HG03025 (cell line): ENCODE measurements around the gene KDM5B.
"Not testable (repeated sequence)": the region's sequence is repeated elsewhere in the genome, so short reads cannot be mapped to it uniquely, and the experiment has no call there.

ENCODE experiments used
- ATAC-seq: cut with Tn5 transposase; IDR thresholded peaks from one replicate; pipeline ENCODE4 v1.9.1; 2021; ENCODE audit warnings: mild to moderate bottlenecking, moderate library complexity; ENCODE audit not compliant: unreplicated experiment, low FRiP score

Gene KDM5B

DNA sequence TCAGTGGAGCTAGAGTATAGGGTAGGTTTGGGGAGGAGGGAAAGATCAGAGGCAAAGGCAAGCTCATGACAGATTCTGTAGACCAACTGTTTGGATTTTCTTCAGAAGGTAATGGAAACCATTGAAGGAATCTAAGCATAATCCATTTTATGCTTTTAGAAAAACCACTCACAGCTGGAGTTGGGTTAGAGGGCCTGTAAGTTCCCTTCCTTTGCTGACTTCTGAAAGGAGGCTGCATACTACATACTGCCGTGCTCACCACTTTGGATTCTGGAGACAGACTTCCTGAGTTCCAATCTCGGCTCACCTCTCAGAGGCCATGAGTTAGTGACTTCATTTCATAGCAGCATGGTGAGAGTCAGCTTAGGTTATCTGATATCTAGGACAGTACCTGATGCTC lies 91.6 kb downstream of the KDM5B start:
- ATAC-seq, result no peak

DNA sequence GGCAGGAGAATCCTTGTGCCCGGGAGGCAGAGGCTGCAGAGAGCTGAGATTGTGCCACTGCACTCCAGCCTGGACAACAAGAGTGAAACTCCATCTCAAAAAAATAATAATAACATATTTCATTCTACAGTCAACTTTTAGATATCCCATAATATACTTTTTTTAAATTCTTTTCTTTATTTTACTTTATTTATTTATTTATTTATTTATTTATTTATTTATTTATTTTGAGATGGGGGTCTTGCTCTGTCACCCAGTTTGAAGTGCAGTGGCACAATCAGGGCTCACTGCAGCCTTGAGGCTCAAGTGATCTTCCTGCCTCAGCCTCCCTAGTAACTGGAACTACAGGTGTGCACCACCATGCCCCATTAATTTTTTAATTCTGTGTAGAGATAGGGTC lies 94.0 kb downstream of the KDM5B start:
- not testable (repeated sequence) for ATAC-seq

DNA sequence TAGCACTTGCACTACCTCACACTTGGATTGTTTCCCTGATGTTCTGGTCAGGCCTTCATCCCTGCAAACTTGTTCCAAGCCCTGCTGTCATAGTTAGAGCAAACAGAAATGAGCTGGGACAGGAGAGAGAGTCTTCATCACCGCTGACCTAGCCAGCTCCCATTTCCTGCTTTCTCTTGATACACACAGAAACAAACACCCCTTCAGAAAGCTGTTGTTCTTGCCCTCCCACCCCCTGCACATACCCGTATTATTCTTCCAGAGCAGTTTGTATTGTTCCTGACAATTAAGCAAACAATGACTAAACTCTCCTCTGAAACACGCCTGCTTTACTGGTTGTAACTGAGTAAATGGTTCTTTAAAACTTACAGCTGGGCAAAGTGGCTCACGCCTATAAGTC lies 95.1 kb downstream of the KDM5B start:
- ATAC-seq, result no peak

DNA sequence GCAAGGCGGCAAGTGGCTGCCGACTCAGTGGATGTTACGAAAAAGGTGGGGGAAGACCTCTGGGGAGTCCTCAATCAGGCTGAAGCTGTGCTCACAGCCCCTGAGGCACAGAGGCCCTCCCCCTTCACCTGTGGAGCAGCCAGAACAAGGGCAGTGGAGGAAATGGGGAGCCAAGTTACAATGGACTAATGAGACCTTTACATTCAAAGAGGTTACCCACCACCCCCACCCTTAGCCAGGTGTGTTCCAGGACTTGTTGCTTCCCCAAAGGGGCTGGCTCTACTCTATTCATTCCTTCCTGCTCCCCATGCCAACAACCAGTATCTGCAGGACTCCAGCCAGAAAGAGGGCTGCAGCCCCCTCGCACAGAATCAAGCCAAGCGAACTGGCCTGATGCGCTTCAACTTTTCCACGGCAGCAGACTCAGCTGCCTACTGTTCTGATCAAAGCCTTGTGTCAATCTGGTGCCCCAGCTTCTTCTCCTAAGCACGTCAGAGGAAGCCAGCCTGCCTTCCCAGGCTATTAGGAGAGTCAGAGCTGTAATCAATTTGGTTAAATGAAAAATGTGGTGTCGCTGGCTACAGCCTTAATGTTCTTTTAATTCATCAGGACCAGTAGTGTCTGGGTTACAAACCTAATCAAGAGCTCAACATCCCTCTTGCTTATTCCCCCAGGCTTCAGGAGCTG lies 96.1 kb downstream of the KDM5B start:
- ATAC-seq, result no peak

DNA sequence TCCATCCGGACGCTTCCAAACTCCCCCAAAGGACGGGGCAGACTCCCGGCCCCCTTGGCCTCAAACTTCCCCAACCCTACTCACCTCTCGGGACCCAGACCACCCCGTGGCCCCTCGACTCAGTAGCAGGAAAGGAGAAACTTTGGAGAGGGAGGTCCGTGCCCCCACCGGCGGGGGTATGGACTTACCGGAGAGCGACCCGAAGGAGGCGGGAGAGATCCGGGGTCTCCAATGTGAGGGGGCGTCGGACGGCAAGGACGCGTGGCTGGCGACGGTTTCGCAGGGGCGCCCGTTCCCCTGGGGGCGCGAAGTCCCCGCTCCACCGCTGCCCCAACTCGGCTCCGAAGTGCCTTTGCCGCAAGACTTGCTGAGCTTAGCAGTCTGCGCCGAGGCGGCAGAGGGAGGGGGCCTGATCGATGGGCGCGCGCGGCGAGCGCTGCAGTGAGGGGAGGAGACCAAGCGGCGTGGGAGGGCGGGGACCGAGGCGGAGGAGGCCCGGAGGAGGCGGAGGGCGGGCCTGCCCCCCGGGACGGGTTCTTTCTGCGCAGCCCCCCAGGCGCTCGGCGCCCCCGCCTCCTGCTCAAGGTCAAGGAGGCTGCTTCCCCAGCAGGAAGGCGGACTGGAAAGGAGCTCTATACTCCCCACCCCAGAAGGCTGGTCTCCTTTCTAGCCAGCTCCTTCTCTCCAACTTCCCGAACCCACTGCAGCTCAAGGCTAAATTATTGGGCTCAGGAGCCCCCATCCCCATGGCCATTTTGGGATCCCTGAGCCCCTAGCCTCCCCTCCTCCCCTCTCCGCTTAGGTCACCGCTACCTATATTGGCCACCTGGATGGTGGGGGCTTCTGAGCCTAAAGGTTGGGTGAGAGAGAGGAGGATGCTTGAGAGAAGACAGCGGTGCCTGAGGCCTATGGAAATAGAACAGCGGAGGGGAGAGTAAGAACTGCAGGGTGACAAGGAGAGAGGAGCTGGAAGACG lies 97.9 kb downstream of the KDM5B start, which contains the start of gene SYT2:
Gene SYT2 (minus strand): TSS at position 385 of the 976 bp plus-strand sequence. CDS start 104,682 bp downstream, outside the sequence.
- no peak for ATAC-seq

DNA sequence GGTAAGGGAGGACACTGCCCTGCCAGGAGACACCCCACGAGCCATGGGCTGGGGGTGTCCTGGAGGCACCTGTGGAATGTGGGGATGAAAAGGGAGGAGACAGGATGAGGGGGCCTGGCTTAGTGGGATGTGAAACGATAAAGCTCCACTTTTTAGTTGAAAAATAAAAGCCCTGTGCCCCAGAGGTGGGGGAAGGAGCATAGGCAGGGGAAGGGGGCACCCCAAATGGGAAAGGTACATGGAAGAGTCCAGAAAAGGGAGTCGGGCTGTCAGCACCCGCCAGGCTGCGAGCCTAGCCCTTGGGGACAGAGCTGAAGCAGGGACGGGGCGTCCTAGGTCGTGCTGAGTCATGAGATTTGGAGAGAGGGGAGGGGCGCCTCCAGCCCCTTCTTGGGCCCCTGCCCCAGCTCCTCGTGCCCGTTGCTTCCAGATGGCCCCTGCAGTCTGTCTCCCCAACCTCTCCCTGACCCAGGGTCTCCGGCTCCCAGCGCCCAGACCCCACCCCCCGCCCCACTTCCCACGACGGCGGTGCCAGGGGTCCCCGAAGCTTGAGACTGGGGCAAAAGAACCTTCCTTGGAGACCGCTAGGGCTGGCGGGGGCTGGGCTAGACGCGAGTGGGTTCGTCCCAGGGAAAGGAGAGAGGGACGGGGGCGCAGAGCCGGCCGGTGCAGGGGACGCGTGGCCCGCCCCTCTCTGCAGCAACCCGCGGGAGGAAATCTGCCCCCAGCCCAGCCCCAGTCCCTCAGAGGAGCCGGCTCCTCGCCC lies 98.8 kb downstream of the KDM5B start:
- no peak for ATAC-seq

DNA sequence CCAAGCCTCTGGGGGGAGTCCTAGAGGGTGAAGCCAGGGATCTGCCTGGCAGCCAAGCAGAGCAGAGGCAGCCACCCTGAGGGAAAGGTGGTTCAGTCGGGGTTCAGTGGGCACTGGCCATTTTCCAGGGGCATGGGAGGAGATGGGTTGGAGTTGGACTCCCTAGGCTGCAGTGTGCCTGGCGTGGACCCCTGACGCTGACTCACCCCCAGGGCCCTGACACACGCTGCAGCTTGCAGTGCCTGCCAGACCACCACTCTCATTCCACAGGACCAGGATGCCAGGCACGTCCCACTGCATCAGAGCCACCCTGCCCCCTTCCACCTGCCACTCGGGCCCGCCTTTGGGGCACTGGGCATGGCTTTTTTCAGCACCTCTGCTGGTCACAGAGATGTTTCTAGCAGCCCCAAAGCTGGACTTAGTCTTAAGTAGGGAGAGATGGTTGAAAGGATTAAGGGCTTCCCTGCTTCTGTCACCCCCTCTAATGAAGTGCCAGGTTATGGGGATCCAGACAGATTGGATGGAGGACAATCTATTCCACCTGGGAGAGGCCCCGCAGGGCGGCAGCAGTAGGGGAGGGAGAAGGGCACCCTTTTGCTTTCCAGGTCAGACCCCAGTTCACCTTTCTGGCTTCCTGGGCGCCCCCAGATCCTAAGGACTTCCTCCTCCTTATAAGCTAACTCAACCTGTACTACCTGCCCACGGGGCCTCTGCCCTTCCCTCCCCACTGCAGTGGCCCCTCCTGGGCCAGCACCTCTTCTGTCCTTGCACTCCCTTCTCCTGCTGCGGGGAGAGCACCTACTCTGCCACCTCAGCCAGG lies 99.6 kb downstream of the KDM5B start:
- ATAC-seq, result no peak

DNA sequence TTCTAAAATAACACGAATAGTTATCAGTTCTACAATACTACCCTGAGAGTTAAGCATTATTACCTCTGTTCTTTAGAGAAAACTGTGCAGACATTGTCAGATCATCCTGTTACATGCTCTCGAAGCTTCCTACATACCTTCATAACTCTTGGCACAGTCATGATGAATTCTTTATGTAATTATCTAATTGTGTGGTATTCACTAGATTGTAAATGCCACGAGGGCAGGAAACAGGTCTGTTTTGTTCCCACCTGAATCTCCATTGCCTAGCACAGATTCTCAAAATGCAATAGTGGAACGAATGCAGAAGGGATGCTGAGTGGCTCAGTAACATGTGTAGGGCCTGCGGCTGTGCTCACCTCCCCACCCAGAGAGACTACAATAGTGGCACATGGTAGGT lies 101.4 kb downstream of the KDM5B start:
- no peak for ATAC-seq

DNA sequence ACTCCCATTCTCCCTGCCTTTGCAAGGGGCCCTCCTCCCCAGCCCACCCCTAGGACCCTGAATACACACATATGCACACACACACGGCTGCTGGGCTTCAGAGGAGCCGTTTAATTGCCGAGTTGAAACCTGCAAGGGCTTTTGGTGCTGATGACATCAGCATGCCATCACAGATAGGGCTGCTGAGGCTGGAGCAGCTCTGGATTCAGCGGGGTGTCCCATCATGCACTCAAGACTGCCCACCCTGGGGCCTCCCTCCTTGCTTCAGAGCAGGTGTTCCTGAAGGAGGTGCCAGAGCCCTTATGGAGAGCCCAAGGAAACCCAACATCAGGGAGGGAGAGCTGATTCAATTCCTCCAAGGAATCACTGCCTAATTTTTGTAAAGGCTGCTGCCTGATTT lies 103.6 kb downstream of the KDM5B start:
- ATAC-seq, result no peak

DNA sequence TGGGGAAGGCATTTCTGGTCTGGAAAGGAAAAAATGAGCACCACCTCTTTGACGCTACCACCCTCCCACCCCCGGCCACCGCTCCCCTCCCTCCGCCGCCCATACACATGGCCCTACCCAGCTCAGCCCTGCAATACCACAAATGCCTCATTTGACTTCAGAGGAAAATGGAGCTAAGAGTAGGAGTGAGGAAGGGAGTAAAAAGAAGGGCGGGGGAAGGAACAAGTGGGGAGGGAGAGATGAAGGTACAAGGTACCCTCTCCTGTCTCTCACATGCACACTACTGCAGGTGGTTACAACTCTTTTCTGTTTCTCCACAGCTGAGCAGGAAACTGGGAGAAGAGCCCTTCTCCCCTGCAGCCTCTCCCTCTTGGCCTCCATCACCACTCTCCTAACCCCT lies 105.0 kb downstream of the KDM5B start:
- ATAC-seq, result no peak

DNA sequence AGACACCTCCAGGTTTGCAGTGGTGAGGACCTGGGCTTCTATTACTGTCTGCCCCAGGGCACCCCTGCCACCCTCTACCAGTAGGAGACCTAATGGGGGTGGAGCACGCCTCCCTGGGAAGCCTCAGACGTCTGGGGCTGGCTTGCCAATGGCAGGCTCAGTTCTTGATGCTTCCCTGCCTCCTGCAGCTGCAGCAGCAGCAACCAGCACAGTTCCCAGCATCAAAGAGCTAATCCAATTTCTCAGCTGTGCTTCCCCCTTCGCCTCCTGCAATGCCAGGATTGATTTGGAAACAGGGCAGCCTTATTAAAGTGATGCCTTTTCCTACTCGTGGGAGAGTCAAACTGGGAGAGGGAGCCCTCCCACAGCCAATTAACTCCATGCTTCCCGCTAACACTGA lies 106.1 kb downstream of the KDM5B start:
- no peak for ATAC-seq

DNA sequence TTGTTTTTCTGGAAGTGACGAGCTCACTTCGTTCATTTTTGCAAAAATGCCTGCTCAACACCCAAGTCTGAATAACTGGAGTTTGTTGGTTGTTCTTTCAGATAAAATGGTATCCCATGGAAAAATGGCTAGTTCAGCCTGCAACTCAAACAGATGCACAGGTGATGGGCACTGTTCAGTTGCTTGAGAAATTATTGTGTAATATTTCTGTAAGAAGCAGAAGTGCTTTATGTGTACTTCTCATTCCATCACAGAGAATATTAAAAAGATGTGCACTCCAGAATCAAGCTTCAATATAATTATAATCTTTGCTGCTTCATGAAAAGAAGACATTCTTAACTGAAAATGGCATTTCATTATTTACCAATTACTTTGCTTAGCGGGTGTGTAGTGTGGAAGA lies 107.0 kb downstream of the KDM5B start:
- no peak for ATAC-seq

DNA sequence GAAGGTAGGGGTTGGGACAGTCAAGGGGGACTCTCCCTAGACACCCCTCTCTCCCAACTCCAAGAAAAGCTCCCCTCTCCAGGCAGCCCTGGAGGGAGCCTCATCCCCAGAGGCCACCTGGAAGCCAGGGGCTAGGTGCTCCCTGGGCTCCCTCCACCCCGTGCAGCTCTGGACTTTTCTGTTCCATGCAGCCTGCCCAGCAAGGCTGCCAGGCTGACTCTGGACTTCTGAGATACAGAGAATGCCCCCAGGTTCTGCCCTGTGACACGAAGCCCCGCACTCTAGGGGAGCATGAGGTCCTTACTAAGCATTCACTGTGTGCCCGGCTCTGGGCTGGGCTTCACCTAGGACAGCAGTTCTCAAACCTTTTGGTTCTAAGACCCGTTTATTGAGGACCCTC lies 108.2 kb downstream of the KDM5B start:
- no peak for ATAC-seq

DNA sequence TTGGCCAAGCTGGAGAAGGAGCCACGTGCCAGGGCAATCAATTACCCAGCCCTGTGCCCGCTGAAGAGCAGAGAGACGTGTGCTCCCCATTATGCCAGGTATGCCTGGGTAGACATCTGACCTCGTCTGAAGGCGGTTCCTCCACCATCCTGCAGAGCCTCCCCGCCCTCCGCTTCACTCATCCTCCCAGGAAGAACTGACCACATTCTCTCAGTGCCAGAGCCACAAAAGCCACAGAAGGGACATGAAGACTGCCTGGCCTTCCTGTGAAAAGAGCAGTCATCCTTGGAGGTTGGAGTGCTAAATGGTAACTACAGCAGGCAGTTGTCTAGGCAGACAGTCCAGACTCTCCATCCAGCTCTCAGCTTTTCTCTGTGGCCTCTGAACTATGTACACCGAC lies 109.9 kb downstream of the KDM5B start:
- ATAC-seq, result no peak

DNA sequence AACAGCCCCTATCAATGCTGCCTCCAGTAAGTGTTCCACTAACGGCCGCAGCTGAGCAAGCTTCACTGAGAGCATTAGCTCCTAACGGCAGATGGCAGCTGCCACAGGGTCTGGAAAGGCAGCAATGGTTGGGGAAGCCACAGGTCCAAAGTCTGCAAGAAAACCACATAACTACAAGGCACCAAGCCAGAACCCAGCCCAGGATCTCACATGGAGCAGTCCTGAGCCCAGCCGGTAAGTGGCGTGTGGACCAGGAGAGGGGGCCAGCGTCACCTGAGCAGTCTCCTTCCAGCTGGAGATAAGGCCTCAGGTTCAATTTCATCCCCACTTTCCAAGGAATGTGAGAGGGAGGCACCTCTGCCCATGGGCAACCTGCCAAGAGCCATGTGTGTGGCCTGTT lies 111.2 kb downstream of the KDM5B start:
- ATAC-seq, result no peak

DNA sequence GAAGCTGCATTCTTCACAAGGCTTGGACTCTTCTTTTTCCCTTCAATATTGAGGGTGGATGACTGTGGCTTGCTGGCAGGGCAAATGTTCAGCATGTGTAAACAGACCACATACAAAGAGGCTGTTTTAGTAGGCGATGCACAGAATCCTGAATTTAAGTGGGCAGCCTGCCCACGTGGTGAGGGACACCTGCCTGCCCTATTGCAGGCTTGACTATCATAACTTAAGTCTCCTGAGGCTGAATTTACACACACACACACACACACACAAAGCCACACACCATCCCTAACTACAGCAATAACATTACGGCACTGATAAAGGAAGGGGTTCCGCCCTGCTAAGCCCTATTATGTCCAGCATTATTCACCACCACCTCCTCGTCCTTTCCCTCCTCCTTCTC lies 113.9 kb downstream of the KDM5B start:
- ATAC-seq, result no peak

DNA sequence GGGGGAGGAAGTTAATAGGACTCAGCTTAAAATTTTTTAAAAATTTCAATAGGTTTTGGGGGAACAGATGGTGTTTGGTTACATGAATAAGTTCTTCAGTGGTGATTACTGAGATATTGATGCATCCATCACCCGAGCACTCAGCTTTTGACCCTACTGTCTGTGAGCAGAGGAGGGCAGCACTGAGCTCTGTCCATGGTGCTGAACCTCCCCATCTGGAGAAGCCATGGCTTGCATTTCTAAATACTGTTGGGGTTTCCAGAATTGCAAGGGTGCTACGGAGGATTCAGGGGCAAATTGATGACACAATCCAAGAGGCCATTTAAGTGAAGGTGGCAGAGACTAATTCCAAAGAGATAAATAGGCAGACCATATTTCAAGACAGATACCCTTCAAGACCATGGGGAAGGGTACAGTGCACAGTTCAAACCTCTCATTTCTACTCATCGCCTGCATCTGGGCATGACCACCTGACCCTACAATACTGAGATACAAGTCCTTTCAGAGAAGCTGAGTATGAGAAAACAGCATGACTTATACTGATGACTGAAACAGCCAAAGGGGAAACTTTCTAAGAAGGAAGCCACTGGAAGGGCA lies 115.2 kb downstream of the KDM5B start:
- ATAC-seq, result no peak

DNA sequence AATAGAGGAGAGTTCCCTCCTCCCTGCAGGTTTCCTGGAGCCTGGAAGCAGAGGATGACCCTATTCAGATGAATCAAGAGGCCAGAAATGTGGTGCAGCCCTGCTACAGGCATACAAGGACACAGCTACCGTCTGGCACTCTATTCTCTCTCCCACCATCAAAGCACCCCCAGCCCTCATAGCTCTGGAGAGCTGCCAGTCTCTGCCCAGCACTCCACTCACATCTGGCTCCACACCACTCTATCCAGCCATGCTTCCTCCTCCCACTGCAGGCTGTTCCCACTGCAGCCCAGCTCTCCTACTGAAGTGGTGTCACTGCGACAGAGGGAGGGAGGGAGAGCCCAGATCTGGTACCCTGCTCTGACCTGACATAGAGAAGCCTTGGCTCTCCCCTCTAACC lies 116.4 kb downstream of the KDM5B start:
- no peak for ATAC-seq

DNA sequence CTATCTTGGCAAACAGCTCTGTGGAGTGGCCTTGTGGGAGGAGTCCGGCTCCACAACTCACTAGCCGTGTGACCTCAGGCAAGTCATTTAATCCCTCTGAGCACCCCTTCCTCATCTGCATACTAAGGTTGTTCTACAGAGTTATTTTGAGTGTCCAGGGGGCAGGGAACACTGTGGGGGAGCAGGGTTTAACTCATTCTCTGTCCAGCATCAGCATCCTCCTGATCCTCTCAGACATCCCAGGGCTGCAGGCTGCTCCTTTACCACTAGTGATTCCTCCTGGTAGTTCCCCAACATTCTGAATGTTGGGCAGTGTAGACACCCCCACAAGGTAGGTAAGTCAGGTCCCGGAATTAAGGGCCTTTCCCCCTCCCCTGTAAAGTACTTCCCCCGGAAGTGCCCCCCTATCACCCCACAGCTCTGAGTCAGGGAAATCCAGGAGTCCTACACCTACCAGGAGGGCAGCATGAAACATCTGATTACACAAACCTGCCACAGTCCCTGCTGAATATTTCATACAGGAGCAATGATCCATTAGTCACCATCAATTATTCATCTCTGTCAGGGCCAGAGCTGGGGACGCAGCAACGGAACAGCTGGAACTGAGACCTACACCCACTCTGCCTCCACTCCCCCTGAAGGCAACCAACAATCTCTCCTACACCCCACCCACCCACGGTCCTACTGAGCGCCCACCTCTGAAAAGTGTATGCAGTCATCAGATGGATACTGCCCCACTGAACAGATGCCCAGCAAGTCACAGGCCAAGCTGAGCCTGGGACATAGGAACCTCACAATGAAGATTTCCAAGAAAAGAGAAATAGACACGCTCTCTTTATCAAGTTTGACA lies 118.5 kb downstream of the KDM5B start:
- ATAC-seq, result no peak
